GM19452 (cell line): ENCODE results near the gene VKORC1L1.
"Not testable (repeated sequence)": the region's sequence is repeated elsewhere in the genome, so short reads cannot be mapped to it uniquely, and the experiment has no call there.

Experiments used
- ATAC-seq: cut with Tn5 transposase; IDR thresholded peaks from one replicate; pipeline ENCODE4 v1.9.1; 2021; ENCODE audit not compliant: unreplicated experiment

Gene VKORC1L1

DNA sequence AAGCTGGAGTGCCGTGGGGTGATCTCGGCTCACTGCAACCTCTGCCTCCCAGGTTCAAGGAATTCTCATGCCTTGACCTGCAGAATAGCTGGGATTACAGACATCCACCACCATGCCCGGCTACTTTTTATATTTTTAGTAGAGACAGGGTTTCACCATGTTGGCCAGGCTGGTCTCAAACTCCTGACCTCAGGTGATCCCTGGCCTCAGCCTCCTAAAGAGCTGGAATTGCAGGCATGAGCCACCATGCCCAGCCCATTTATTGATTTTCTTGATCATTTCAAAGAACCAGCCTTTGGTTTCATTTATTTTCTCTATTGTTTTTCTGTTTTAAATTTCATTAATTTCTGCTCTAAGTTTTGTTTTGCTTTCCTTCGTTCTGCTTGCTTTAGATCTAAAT is 58.8 kb downstream of the VKORC1L1 start:
- no peak for ATAC-seq

DNA sequence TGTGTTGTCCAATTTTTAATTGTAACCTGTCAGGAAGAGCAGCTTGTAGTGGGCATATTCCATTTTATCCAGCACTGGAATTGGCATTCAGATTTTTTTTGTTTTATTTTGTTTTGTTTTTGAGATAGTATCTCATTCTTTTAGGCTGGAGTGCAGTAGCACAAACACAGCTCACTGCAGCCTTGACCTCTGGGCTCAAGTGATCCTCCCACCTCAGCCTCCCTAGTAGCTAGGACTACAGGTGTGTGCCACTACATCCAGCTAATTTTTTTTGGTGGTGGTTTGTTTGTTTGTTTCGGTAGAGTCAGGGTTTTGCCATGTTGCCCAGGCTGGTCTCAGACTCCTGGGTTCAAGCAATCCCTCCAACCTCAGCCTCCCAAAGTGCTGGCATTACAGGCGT is 64.4 kb downstream of the VKORC1L1 start:
- ATAC-seq = no peak

DNA sequence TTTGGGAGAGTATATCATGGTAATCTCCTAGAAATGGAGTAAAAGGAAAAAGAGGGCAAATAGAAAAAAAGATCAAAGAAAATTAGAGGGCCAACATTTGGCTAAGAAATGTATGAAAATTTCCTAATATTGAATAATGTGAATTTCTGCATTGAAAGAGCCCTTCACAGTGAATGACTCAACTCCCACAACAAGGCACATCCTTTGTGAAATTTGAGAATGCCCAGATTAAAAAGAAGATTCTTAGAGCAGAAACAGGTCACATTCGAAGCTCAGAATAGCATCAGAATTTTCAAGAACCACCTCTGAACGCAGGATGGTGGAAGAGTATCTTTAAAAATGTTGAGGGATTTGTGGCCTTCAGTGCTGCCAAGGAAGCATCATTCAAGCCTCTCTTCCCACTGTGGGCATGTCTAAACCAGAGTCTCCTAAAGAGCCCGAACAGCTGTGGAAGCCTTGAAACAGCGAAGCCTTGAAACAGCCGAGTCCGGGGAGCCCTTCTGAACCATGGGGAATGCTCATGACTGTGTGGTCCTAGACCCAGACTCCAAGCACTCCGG is 65.5 kb downstream of the VKORC1L1 start:
- ATAC-seq = no peak

DNA sequence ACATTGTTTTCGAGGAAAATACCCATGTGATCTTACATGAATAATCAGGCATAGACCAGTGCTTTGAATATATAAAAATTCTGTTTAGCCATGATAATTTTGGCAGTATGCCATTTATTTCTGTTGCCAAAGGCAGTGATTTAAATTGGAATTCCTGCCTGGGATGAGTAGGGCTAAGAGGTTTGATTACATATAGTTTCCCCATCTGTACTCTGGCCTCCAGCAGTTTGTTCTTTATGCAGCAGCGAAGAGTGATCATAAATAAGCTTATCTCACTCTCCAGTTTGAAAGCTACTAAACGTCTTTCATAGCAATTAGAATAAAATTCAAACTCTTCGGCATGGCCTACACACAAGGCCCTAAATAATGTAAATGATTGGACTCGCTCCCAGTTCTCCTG is 72.9 kb downstream of the VKORC1L1 start:
- ATAC-seq = not testable (repeated sequence)

DNA sequence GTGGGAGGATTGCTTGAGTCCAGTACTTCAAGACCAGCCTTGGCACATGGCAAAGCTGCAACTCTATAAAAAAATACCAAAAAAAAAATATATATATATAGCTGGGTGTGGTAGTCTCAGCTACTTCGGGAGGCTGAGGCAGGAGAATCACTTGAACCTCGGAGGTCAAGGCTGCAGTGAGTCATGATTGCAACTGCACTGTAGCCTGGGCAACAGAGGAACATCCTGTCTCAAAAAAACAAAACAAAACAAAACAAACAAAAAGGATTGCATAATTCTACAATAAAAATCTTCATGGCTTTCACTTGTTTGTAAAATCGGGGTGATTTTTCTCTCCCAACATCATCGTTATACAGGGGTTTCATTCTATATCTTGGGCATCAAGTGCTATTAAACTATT is 74.0 kb downstream of the VKORC1L1 start:
- ATAC-seq = no peak

DNA sequence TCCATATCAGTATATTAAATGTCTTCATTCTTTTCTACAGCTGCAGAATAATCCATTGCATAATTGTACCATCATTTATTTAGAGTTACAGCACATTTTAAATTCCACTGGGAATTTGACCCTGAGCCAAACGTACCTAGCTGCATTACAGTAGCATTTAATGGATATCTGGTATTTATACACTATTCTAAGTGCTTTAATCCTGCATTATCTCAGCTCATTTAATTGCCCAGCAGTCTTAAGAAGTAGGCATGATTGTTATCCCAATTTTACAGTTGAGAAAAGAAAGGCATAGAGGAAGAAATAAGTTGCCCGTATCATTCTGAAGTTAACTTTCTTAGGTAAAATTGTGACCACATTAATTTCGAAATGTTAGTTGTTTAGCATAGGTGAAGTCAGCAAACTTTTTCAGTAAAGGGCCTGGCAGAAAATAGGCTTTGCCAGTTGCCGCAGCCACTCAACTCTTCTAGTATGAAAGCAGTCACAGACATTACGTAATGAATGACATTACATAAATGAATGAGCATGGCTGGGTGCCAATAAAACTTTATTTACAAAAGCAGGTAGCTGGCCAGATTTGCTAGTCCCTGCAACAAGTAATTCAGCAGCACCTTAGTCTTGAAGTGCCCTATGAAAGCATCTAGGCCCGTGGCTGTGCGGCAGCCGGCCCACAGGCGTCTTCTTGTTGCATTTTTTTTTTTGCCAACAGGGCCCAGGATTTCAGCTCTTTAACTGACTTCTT is 79.1 kb downstream of the VKORC1L1 start:
- no peak for ATAC-seq

DNA sequence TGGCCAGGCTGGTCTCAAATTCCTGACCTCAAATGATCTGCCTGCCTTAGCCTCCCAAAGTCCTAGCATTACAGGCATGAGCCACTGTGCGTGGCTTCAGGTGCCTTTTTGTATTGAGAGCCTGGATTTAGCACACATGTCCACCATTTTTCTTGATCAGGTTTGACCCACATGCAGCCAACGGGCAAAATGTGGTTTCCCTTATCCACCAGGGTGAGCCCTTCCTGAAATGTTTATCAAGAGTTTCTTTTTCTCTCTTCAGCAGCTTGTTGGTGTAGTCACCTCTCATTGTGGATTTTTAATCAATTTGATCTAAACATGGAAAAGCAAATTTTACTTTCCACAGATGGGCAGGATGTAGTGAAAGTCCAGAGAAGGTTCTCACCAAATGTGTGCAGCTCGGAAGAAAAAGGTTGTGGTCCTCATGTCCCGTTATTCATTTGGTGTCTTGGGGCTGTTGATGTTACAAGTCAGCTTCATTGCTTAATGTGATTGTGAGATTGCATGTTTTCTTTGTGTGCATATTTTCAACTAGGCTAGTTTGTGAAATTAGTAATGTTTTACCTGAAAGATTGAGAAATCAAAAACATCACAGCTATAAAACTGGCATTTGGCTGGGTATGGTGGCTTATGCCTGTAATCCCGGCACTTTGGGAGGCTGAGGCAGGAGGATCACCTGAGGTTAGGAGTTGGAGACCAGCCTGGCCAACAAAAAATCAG is 80.3 kb downstream of the VKORC1L1 start:
- no peak for ATAC-seq

DNA sequence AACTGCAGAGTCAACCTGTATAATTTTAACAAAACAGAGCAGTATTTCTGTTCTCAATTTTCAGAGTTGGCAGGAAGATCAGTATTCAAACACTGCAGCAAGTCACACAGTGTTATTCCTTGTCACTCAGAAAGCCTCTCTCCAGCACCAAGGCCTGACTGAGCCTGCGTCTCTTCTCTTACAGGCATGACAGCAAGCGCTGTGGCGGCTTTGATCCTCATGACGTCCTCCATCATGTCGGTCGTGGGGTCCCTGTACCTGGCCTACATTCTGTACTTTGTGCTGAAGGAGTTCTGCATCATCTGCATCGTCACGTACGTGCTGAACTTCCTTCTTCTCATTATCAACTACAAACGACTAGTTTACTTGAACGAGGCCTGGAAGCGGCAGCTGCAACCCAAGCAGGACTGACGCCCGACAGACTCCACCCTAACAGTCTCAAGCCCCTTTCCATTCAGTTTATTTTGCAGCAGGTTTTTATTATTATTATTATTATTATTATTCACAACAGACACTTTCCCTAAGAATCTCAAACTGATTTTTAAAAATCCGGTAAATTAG is 81.1 kb downstream of the VKORC1L1 start:
- no peak for ATAC-seq

DNA sequence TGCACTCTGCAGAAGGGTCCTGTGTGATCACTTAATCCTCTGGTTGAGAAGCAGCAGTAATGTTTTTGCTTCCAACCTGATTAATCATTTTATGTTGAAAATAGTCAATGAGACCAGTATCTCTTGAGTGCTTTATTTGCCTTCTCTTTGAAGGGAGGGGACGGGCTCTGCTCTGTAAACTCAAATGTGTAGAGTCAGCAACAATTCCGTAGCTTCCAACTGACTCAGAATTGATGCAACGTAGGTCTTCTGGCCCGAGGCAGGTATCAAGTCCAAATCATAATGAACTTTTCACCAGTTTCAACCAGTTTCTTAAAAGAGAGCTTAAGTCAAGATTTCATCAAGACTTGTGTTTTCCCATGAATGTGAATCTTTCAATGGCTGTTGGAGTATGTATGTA is 82.8 kb downstream of the VKORC1L1 start:
- no peak for ATAC-seq

DNA sequence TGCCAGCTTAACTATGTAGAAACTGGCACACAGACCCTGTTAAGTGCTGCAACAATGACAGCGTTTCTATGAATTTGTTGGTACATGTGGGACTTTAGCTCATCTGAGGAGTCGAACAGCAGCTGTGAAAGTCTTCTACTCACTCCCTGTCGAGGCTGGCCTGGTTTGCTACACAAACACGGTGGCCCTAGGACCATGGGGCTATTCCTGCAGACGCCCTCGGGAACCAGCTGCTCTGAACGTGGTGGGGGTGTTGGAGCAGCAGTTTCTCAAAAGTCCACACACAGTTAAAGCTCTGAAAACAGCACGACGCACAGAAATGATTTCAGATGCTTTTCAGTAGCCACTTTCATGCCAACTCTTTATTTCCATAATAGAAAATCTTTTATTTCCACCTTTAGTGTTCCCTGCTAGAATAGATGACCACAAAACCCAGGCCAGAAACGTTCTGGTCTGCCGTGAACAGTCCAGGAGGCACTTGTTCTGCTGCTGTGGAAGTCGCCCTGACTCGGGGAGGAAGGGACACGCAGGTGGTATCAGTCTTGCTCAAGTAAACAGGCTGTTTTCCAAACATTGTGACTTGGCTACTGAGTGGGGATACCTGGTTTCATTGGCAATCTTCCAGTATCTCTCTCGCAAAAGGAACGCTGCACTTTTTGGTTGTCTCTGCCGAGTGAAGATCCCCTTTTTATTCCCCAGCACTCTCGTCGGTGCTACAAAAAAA is 87.6 kb downstream of the VKORC1L1 start:
- no peak for ATAC-seq

DNA sequence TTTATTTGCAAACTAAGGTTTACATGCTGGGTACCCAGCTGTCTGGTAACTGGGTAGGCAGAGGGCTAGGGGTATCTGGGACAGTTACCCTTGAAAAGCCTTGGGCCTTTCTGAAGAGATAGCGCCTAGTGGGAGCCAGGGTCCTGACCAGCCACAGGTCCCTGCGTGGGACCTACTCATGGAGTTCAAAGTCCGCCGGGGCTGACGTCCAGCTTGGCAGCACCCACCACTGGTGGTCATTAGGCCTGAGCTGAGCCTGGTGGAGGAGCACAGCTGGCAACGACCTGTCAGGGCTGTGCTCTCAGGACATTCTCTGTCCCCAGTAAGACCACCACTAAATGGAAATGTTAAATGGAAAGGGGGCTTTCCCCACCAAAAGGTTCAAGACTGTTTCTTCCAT is 89.2 kb downstream of the VKORC1L1 start:
- ATAC-seq = no peak

DNA sequence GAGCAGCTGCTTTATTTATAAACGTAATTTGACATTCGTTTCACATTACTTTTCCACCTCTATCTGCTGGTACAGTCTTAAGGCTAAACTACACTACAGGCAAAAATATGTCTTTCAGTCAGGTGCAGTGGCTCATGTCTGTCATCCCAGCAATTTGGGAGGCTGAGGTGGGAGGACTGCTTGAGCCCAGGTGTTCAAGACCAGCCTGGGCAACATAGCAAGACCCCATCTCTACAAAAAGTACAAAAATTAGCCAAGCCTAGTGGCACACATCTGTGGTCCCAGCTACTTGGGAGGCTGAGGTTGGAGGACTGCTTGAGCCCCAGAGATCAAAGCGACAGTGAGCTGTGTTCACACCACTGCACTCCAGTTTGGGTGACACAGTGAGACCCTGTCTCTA is 91.8 kb downstream of the VKORC1L1 start:
- ATAC-seq = not testable (repeated sequence)

DNA sequence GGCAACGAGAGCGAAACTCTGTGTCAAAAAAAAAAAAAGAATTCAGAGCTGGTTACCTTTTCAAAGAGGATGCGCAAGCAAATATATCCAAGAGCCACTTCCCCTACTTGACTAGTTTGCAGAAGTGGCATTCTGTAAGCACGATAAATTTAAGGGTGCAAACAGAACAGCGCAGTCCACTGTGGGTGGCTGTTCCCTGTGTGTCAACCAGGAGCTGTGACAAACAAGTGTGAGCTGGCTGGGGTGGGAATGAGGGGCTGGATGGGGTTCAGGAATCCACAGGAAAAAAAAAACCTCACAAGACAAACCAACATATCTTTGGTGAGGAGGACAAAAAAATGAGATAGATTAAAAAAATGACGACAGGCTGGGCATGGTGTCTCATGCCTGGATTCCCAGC is 93.3 kb downstream of the VKORC1L1 start:
- ATAC-seq = no peak

DNA sequence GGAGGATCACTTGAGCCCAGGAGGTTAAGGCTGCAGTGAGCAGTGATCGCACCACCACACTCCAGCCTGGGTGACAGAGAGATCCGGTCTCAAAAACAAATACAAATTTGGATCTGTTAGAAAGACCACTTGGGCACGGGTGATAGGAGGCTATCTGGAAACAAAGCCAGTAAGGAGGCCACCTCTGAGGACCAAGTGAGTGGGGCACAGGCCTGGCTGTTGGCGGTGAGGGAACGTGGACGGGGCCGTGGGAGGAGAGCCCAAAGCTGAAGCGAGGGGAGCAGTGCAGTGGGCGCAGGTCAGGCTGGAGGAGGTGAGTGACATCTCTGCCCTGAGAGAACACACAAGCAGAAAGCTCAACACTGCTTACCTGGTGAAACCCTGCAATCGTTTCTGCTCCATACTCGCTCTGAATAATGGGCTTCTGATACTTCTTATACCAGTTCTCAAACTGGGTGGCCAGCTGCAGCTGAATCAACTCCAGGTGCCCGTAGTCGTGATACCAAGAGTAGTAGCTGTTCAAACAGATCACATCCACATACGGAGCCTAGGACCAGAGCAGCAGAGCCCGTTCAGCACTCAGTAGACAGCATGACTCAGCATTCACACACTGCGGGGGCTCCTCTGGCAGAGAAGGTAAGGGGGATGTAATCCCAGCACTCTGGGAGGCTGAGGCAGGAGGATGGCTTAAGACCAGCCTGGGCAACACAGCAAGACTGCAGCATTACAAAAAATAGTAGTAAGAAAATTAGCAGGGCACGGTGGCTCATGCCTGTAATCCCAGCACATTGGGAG is 94.7 kb downstream of the VKORC1L1 start:
- ATAC-seq = no peak

DNA sequence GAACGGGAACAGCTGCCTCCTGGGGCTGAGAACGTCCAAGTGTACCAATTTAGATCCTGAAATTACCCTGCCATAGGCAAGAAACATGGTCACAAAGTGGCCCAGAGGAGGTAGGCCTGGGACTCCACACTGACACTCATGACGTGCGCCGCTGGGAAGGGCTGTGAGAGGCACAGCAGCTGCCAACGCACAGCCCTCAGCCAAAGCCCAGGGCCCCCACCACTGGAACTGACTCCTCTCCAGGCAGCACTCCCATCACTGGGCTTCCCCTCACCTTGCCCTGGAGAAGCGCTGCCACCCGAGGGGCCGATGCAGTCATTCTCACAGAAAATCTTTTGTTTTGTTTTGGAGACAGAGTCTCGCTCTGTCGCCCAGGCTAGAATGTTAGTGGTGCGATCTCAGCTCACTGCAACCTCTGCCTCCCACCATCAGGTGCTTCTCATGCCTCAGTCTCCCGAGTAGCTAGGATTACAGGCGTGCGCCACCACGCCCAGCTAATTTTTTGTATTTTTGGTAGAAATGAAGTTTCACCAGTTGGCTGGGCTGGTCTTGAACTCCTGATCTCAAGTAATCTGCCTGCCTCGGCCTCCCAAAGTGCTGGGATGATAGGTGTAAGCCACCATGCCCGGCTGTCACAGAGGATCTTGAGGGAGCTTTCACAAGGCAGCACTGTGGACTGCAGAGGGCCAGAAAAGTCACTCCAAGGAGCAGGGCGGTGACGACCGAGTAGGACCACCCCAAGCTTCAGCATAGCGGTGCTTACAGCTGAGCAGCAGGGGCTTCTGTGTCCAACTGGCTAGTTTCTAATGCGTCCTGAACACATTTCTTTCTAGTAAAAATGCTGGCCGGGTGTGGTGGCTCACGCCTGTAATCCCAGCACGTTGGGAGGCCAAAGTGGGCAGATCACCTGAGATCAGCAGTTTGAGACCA is 95.6 kb downstream of the VKORC1L1 start:
- ATAC-seq = no peak

DNA sequence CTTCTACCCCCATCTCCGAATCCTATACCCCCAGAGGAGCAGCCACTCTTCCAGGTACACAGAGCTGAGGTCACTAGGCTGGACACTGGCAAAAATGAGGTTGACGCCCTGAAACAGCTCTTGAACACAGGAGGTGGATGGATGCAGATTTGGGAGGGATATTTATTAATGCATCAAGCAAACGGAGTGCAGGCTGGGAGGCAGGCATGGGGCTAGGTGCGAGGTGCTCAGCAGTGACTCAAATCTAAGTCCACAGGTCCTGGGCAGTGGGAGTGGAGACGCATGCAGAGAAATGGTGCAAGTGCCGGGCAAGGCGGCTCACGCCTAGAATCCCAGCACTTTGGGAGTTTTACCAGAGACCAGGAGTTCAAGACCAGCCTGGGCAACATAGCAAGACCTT is 98.1 kb downstream of the VKORC1L1 start:
- no peak for ATAC-seq

DNA sequence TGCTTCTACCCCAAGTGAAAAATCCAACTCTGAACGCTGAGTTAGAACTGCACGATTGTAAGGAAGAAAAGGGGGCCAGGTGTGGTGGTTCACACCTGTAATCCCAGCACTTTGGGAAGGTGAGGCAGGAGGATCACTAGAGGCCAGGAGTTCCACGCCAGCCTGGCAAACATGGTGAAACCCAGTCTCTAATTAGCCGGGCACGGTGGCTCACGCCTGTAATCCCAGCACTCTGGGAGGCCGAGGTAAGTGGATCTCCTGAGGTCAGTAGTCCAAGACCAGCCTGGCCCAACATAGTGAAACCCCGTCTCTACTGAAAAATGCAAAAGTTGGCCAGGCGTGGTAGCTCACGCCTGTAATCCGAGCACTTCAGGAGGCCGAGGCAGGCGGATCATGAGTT is 100.1 kb downstream of the VKORC1L1 start:
- no peak for ATAC-seq

DNA sequence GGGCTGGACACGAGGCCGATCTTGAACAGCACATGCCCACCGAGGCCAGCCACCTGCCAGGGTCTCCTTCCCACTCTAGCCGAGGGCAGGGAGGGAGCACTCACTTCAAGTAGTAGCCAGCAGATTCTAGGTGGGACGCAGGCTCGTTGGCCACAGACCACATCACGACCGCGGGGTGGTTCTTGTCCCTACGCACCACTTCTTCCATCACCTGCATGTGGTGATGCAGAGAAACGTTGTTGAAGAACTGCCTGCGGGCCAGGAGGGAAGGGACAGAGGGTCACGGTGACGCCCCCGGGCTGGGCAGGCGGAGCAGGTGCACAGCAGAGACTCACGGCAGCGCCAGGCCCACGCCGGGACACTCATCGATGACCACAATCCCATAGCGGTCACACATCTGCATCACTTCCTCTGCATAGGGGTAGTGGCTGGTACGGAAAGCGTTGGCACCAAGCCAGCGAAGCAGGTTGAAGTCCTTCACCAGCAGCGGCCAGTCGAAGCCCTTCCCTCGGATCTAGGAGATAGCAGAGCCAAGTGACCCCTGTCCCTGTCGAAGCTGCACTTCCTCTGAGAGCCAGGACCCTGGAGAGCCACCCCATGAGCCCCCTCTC is 101.4 kb downstream of the VKORC1L1 start:
- no peak for ATAC-seq

DNA sequence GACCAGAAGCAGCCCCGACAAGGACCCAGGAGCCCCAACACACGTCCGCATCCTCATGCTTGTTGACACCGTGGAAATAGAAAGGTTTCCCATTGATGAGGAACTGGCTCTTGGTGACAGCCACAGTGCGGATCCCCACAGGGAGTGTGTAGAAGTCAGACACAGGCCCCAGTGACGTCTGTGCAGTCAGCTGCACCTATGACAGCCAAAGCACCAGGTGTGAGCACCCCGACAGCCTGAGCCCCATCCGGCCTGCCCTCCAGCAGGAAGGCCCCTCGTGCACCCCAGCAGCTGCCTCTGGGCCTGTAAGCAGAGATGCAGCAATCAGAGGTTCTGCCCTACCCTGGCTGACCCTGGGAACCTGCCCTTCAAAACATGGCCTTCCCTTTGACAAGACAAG is 102.0 kb downstream of the VKORC1L1 start:
- ATAC-seq = no peak
